ENCODE results near the gene MAN2A1.
"Not testable (repeated sequence)": the region's sequence is repeated elsewhere in the genome, so short reads cannot be mapped to it uniquely, and the experiment has no call there.

Gene MAN2A1

DNA sequence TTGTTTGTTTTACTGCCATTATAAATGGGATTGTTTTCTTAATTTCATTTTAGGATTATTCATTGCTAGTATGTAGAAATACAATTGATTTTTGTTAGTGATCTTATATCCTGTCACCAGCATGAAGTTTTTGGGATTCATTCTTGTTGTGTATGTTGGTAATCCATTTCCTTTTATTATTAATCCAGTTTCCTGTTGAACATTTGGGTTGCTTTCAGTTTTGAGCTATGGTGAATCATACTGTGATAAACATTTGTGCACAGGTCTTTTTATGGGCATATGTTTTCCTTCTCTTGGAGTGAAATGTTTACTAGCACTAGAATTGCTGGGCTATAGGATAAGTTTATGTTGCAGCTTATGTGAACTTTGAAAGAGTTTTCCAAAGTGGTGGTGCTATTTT lies 69.6 kb downstream of the MAN2A1 start (continued):
- TF ChIP-seq, protein P1, sequence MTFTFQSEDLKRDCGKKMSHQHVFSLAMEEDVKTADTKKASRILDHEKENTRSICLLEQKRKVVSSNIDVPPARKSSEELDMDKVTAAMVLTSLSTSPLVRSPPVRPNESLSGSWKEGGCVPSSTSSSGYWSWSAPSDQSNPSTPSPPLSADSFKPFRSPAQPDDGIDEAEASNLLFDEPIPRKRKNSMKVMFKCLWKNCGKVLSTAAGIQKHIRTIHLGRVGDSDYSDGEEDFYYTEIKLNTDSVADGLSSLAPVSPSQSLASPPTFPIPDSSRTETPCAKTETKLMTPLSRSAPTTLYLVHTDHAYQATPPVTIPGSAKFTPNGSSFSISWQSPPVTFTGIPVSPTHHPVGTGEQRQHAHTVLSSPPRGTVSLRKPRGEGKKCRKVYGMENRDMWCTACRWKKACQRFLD (tag by site-specific recombination; IDR thresholded peaks at IDR 0.05), result no peak
- no peak for TF ChIP-seq ZNF16 (tag by site-specific recombination; IDR thresholded peaks at IDR 0.05; ENCODE audit: low read depth)
- no peak for TF ChIP-seq ZNF623 (tag by site-specific recombination; IDR thresholded peaks at IDR 0.05)
- no peak for TF ChIP-seq RBAK (tag by site-specific recombination; IDR thresholded peaks at IDR 0.05)

DNA sequence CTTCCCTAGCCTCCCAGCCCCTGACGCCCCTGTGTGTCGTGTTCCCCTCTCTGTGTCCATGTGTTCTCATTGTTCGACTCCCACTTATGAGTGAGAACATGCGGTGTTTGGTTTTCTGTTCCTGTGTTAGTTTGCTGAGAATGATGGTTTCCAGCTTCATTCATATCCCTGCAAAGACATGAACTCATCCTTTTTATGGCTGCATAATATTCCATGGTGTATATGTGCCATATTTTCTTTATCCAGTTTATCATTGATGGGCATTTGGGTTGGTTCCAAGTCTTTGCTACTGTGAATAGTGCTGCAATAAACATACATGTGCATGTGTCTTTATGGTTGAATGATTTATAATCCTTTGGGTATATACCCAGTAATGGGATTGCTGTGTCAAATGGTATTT lies 70.4 kb downstream of the MAN2A1 start:
- H3K4me1 ChIP-seq (ENCODE audit: control insufficient read depth, insufficient read depth, low read length); H3K27ac ChIP-seq (ENCODE audit: extremely low read depth, low read depth, low read length); H3K9me3 ChIP-seq (ENCODE audit: control insufficient read depth, insufficient read depth, low read depth, low read length); POLR2A ChIA-PET; H3K4me3 ChIP-seq (ENCODE audit: low read depth, low read length); CTCF ChIA-PET: not testable (repeated sequence)
- TF ChIP-seq ZNF146 (tag by site-specific recombination; IDR thresholded peaks at IDR 0.05), result peak; percentile 65; the same call in 1 of the 2 replicates
- peaks cover 6 to 16% of the 10 kb centered on the region in 2 experiments for H3K36me3 ChIP-seq (ENCODE audit: control insufficient read depth in 2 of 2, insufficient read depth in 1 of 2, low read length in 2 of 2)

- CTCF ChIA-PET, result interaction anchor here (0.7 kb wide), 1 partner anchor 73 kb away, joined by 3 read pairs; no protein-coding TSS in a partner anchor
- no peaks in the 10 kb centered on the region for H3K9me3 ChIP-seq (ENCODE audit: control insufficient read depth, insufficient read depth, low read depth, low read length)
- H3K4me3 ChIP-seq (ENCODE audit: low read depth, low read length), result no peak overlapping the region
- POLR2A ChIA-PET, result no interaction called here
- H3K36me3 ChIP-seq (ENCODE audit: control insufficient read depth in 2 of 2, insufficient read depth in 1 of 2, low read length in 2 of 2), result peaks cover 6 to 11% of the 10 kb centered on the region in 2 experiments
- H3K4me1 ChIP-seq (ENCODE audit: control insufficient read depth, insufficient read depth, low read length), result no peaks in the 10 kb centered on the region
- H3K27ac ChIP-seq (ENCODE audit: extremely low read depth, low read depth, low read length), result no peak overlapping the region
- TF ChIP-seq ZNF549 (tag by site-specific recombination; IDR thresholded peaks at IDR 0.05), result peak; percentile 88
- TF ChIP-seq, protein P2, sequence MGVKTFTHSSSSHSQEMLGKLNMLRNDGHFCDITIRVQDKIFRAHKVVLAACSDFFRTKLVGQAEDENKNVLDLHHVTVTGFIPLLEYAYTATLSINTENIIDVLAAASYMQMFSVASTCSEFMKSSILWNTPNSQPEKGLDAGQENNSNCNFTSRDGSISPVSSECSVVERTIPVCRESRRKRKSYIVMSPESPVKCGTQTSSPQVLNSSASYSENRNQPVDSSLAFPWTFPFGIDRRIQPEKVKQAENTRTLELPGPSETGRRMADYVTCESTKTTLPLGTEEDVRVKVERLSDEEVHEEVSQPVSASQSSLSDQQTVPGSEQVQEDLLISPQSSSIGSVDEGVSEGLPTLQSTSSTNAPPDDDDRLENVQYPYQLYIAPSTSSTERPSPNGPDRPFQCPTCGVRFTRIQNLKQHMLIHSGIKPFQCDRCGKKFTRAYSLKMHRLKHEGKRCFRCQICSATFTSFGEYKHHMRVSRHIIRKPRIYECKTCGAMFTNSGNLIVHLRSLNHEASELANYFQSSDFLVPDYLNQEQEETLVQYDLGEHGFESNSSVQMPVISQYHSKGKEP (tag by site-specific recombination; IDR thresholded peaks at IDR 0.05), result no peak
These were observed 73.1 kb downstream of the MAN2A1 start for GRCh38 chr5:109762821-109763220.

DNA sequence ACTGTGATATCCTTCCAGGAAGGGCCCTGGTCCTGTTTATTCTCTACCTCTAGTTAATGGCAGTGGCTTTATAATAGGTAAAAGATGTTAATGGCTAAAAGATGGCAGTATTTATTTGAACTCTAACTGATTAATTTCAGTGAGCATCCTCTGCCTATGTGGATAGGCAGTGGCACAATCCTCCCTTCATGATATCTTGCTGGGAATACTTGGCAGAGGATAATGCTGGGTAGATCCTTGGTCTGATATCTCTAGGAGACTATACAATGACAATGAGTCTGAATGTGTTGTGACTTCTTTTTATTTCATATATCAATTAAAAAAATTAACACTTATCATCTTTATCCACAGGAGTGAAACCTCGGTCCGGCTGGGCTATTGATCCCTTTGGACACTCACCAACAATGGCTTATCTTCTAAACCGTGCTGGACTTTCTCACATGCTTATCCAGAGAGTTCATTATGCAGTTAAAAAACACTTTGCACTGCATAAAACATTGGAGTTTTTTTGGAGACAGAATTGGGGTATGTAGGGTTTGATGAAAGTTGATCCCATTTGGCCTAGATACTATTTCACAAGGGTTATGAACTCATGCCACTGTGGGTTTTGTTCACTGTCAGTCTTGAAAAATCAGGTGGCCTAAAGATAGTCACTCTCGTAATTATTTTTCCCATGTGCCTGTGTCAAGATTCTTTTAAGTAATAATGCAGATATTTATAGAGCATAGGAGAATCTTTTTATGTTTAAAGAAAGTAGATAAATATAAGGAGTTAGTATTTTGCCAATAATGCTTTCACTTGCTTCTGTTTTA lies 77.7 kb downstream of the MAN2A1 start:
- H3K36me3 ChIP-seq (ENCODE audit: control insufficient read depth in 2 of 2, insufficient read depth in 1 of 2, low read length in 2 of 2), result peaks cover 3 to 22% of the 10 kb centered on the region in 2 experiments; a peak in 2 of 3 replicates
- H3K27ac ChIP-seq (ENCODE audit: extremely low read depth, low read depth, low read length), result no peak overlapping the region
- CTCF ChIA-PET, result interaction anchor here (1.2 kb wide), 1 partner anchor 9 kb away, joined by 3 read pairs; no protein-coding TSS in a partner anchor
- POLR2A ChIA-PET, result no interaction called here
- H3K4me1 ChIP-seq (ENCODE audit: control insufficient read depth, insufficient read depth, low read length), result no peaks in the 10 kb centered on the region
- no peaks in the 10 kb centered on the region for H3K9me3 ChIP-seq (ENCODE audit: control insufficient read depth, insufficient read depth, low read depth, low read length)
- H3K4me3 ChIP-seq (ENCODE audit: low read depth, low read length), result no peak overlapping the region
- no peak for TF ChIP-seq ZNF274 (IDR thresholded peaks at IDR 0.05; ENCODE audit: low read length)
- no peak for TF ChIP-seq ZNF274 (tag by site-specific recombination; IDR thresholded peaks at IDR 0.05; ENCODE audit: borderline replicate concordance)
- TF ChIP-seq, protein P3, sequence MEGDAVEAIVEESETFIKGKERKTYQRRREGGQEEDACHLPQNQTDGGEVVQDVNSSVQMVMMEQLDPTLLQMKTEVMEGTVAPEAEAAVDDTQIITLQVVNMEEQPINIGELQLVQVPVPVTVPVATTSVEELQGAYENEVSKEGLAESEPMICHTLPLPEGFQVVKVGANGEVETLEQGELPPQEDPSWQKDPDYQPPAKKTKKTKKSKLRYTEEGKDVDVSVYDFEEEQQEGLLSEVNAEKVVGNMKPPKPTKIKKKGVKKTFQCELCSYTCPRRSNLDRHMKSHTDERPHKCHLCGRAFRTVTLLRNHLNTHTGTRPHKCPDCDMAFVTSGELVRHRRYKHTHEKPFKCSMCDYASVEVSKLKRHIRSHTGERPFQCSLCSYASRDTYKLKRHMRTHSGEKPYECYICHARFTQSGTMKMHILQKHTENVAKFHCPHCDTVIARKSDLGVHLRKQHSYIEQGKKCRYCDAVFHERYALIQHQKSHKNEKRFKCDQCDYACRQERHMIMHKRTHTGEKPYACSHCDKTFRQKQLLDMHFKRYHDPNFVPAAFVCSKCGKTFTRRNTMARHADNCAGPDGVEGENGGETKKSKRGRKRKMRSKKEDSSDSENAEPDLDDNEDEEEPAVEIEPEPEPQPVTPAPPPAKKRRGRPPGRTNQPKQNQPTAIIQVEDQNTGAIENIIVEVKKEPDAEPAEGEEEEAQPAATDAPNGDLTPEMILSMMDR (tag by site-specific recombination; IDR thresholded peaks at IDR 0.05), result no peak
- TF ChIP-seq ZNF76 (tag by site-specific recombination; IDR thresholded peaks at IDR 0.05; ENCODE audit: borderline replicate concordance, low read depth), result no peak
- TF ChIP-seq OSR2 (tag by site-specific recombination; IDR thresholded peaks at IDR 0.05), result no peak
- TF ChIP-seq, protein P4, sequence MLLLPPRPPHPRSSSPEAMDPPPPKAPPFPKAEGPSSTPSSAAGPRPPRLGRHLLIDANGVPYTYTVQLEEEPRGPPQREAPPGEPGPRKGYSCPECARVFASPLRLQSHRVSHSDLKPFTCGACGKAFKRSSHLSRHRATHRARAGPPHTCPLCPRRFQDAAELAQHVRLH (tag by site-specific recombination; IDR thresholded peaks at IDR 0.05), result no peak
- TF ChIP-seq ZNF391 (tag by site-specific recombination; IDR thresholded peaks at IDR 0.05; ENCODE audit: borderline replicate concordance, low read depth), result no peak
- TF ChIP-seq, protein P5, sequence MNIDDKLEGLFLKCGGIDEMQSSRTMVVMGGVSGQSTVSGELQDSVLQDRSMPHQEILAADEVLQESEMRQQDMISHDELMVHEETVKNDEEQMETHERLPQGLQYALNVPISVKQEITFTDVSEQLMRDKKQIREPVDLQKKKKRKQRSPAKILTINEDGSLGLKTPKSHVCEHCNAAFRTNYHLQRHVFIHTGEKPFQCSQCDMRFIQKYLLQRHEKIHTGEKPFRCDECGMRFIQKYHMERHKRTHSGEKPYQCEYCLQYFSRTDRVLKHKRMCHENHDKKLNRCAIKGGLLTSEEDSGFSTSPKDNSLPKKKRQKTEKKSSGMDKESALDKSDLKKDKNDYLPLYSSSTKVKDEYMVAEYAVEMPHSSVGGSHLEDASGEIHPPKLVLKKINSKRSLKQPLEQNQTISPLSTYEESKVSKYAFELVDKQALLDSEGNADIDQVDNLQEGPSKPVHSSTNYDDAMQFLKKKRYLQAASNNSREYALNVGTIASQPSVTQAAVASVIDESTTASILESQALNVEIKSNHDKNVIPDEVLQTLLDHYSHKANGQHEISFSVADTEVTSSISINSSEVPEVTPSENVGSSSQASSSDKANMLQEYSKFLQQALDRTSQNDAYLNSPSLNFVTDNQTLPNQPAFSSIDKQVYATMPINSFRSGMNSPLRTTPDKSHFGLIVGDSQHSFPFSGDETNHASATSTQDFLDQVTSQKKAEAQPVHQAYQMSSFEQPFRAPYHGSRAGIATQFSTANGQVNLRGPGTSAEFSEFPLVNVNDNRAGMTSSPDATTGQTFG (tag by site-specific recombination; IDR thresholded peaks at IDR 0.05; ENCODE audit: borderline replicate concordance), result no peak
- TF ChIP-seq EGR2 (tag by site-specific recombination; IDR thresholded peaks at IDR 0.05; ENCODE audit: low read depth), result no peak
- no peak for TF ChIP-seq ZSCAN16 (tag by site-specific recombination; IDR thresholded peaks at IDR 0.05)
- no peak for TF ChIP-seq ZNF660 (tag by site-specific recombination; IDR thresholded peaks at IDR 0.05)
- no peak for TF ChIP-seq ZNF202 (tag by site-specific recombination; IDR thresholded peaks at IDR 0.05; ENCODE audit: borderline replicate concordance)
- TF ChIP-seq ZNF514 (tag by site-specific recombination; IDR thresholded peaks at IDR 0.05), result no peak
- no peak for TF ChIP-seq GLI2 (tag by site-specific recombination; IDR thresholded peaks at IDR 0.05; ENCODE audit: borderline replicate concordance, low read depth)
- no peak for TF ChIP-seq ZNF223 (tag by site-specific recombination; IDR thresholded peaks at IDR 0.05)
